ENCODE measurements around the gene SLC38A1. TPM values are rescaled to one million over a fixed set of nuclear protein-coding genes. Genes with fewer than 3 reads are reported as not detected.

Gene SLC38A1
- polyA plus RNA-seq, 5 donors, result 17.2 to 34.0 (median 26.5) TPM

DNA sequence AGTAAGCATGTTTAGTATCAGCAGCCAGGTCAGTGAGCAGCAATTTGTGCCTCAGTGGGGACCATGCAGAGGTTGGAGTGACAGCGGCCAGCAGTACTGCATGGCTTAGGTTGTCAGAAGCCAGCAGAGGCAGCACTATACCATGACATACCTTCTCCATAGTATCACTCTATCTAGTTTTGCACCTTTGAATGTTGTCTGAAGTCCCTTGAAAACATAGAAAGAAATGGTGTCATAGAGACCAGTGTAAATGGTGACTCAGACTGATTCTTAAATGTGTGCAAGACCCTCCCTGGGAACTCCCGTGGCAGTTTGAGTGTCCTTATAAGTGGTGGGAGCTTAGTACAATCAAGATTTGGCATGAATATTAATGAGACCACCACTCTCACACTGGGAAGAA is 124.4 kb downstream of the SLC38A1 start:
- DNase-seq, result no peak

DNA sequence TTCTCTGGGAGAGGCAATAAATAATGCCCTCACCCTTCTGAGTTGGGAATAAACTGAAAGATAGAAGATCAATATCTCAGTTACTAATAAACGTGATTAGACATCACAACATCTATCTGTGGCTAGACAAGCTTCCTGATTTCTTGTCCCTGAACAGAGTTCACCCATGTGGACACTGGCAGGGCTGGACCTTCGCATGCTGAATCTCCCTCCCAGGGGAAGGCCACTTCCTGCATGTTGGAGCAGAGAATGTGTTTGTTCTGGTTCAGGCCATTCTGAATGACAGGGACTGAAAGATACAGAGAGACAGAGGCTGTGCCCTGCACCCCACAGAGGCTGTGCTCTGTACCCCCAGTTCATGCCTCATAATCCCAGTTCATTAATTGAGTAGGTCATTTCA is 132.6 kb downstream of the SLC38A1 start:
- no peak for DNase-seq

DNA sequence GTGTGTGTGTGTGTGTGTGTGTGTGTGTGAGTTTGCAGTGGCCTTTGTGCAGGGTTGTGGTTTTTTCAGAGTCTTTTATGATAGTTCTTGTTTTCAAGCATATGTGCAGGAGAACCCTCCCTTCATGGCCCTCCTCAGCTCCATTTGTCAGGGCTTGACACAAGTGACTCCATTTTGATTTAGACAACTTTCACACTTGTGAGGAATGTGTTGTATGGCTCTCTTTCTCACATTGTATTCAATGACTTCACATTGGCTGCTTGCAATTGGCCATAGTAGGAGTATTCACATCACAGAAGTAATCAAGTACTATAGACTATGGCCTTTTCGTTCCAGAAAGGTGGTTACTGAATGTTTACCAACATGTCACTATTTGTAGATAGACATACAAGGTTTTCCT is 133.1 kb downstream of the SLC38A1 start:
- no peak for DNase-seq

DNA sequence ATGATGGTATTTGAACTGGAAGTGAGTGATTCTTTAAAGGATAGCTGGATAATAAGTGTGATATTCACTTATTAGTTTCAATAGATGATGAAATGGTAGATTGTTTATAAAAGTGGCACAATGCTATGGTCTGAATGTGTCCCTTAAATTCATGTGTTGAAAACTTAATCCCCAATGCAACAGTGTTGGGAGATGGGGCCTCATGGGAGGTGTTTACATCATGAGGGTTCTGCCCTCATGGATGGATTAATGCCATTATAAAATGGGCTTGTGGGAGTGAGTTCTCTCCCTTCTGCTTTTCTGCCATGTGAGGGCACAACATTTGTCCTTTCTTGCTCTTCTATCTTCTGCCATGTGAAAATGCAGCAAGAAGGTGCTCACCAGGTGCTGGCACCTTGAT is 134.0 kb downstream of the SLC38A1 start:
- no peak for DNase-seq

DNA sequence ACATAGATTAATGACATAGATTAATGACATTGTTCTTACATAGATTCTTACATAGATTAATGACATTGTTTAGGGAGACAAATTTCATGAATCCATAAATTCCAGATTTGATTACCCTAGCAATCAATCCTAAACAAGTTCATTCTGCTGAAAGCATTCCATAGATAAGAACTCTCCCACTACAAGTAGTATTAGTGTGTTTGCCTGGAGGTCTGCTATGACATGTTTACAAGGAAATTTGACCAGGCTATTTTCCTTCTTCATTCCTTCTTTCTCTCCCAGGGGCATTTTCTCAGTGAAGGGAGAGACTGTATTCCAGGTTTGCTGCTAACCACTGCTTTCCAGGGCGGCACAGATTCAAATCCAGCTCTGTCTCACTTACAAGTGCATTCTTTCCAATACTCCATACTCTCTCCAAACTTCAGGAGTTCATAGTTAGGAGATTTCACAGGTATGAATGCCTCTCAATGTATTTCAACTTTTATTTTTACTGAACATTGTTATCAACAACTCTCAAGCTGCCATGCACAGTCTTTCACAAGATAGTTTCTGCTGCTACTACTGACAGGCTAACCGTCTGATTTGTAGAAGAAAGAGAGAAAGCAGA is 134.5 kb downstream of the SLC38A1 start:
- DNase-seq, result no peak

DNA sequence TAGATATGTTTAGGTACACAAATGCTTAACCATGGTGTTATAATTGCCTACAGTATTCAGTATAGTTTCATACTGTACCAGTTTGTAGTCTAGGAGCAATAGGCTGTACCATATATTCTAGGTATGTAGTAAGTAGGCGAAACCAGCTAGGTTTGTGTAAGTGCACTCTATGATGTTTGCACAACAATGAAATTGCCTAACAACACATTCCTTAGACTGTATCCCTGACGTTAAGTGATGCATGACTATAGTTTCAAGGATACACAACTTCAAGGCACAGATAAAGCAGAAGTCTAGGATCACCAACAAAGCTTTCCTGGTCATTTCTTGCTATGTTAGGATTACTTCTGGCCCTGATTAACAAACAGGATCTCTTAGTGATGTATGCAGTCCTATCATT is 135.1 kb downstream of the SLC38A1 start:
- no peak for DNase-seq

Other genes with a start within 250 kb of the SLC38A1 start
- gene SLC38A2, start 103.7 kb upstream of the SLC38A1 start, polyA plus RNA-seq (ENCODE audit: insufficient read depth in 1 of 5, insufficient read length in 5 of 5, low replicate concordance in 1 of 5), result 100 to 1,000 TPM; 109 to 213 (median 169) TPM